DOHH2 (cell line): ENCODE results near the gene MYO7B.

Experiments
- H3F3A ChIP-seq: fragments of 200-600 bp; sonication (generic), shearing (Covaris generic); 2 replicates; pipeline ENCODE4 v1.6.0; 2016; ENCODE audit warnings: antibody characterized with exemption, mild to moderate bottlenecking; ENCODE audit not compliant: control insufficient read depth, insufficient read depth
- H3K27ac ChIP-seq: fragments of 200-600 bp; sonication (generic); 2 replicates; pipeline ENCODE4 v1.5.1; 2014; ENCODE audit warnings: low read depth, mild to moderate bottlenecking, low read length, moderate library complexity
- H3K27me3 ChIP-seq: fragments of 200-600 bp; sonication (generic); 2 replicates; pipeline ENCODE4 v1.6.1; 2014; ENCODE audit warnings: mild to moderate bottlenecking, low read length, mixed read lengths; ENCODE audit not compliant: control insufficient read depth
- H3K36me3 ChIP-seq: fragments of 200-600 bp; sonication (generic); 2 replicates; pipeline ENCODE4 v1.6.1; 2014; ENCODE audit warnings: mild to moderate bottlenecking, low read length, moderate library complexity, mixed read lengths; ENCODE audit not compliant: control insufficient read depth
- H3K4me1 ChIP-seq: fragments of 200-600 bp; sonication (generic); 2 replicates; pipeline ENCODE4 v1.6.1; 2014; ENCODE audit warnings: mild to moderate bottlenecking, low read length, mixed read lengths; ENCODE audit not compliant: control insufficient read depth
- H3K4me2 ChIP-seq: fragments of 200-600 bp; sonication (generic); 2 replicates; pipeline ENCODE4 v1.6.0; 2014; ENCODE audit warnings: mild to moderate bottlenecking, low read length, moderate library complexity
- H3K4me3 ChIP-seq: fragments of 200-600 bp; sonication (generic); 2 replicates; pipeline ENCODE4 v1.5.1; 2014; ENCODE audit warnings: mild to moderate bottlenecking, low read length, mixed read lengths
- H3K79me2 ChIP-seq: fragments of 200-600 bp; sonication (generic); 2 replicates; pipeline ENCODE4 v1.6.1; 2014; ENCODE audit warnings: mild to moderate bottlenecking, low read length, mixed read lengths; ENCODE audit not compliant: control insufficient read depth
- H3K9me2 ChIP-seq: fragments of 200-600 bp; sonication (generic); replicated peaks from 2 replicates; pipeline ENCODE4 v1.6.1; 2014; ENCODE audit warnings: mild to moderate bottlenecking, low read length, mixed read lengths; ENCODE audit not compliant: control insufficient read depth
- H3K9me3 ChIP-seq: fragments of 200-600 bp; sonication (generic); 2 replicates; pipeline ENCODE4 v1.6.1; 2014; ENCODE audit warnings: antibody characterized with exemption, low read length, mixed read lengths; ENCODE audit not compliant: control insufficient read depth, insufficient read depth
- H4K20me1 ChIP-seq: fragments of 200-600 bp; sonication (generic); 2 replicates; pipeline ENCODE4 v1.6.0; 2014; ENCODE audit warnings: low read depth, mild to moderate bottlenecking, antibody characterized with exemption, low read length, moderate library complexity; ENCODE audit not compliant: control insufficient read depth, insufficient read depth
- EZH2phosphoT487 ChIP-seq: fragments of 200-600 bp; sonication (generic); IDR thresholded peaks from 2 replicates; pipeline ENCODE4 v1.6.1; 2017; ENCODE audit warnings: borderline replicate concordance, mild to moderate bottlenecking, antibody characterized with exemption, low read length, moderate library complexity, mixed read lengths
- TF ChIP-seq, protein P1 (sequence below): fragments of 200-600 bp; sonication (generic); IDR thresholded peaks from one replicate; pipeline ENCODE4 v1.5.1; 2014; ENCODE audit warnings: antibody characterized with exemption, mild to moderate bottlenecking, low read depth, low read length; ENCODE audit not compliant: poor library complexity, severe bottlenecking

The MYO7B gene

GRCh38 chr2:127552336-127552735, 16.9 kb downstream of the MYO7B start:
- H3K4me1 ChIP-seq = no peaks in the 10 kb centered on the region
- H3K79me2 ChIP-seq = no peaks in the 10 kb centered on the region
- no peaks in the 10 kb centered on the region for H3F3A ChIP-seq
- TF ChIP-seq, protein P1, sequence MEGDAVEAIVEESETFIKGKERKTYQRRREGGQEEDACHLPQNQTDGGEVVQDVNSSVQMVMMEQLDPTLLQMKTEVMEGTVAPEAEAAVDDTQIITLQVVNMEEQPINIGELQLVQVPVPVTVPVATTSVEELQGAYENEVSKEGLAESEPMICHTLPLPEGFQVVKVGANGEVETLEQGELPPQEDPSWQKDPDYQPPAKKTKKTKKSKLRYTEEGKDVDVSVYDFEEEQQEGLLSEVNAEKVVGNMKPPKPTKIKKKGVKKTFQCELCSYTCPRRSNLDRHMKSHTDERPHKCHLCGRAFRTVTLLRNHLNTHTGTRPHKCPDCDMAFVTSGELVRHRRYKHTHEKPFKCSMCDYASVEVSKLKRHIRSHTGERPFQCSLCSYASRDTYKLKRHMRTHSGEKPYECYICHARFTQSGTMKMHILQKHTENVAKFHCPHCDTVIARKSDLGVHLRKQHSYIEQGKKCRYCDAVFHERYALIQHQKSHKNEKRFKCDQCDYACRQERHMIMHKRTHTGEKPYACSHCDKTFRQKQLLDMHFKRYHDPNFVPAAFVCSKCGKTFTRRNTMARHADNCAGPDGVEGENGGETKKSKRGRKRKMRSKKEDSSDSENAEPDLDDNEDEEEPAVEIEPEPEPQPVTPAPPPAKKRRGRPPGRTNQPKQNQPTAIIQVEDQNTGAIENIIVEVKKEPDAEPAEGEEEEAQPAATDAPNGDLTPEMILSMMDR = no peak
- TF ChIP-seq EZH2phosphoT487 = no peak
- no peaks in the 10 kb centered on the region for H3K36me3 ChIP-seq
- no peak overlapping the region for H3K4me3 ChIP-seq
- no peak overlapping the region for H3K27ac ChIP-seq
- H3K9me3 ChIP-seq = no peaks in the 10 kb centered on the region
- no peaks in the 10 kb centered on the region for H3K9me2 ChIP-seq
- H3K4me2 ChIP-seq = no peak overlapping the region
- H4K20me1 ChIP-seq = no peaks in the 10 kb centered on the region
- H3K27me3 ChIP-seq = peaks cover 30% of the 10 kb centered on the region

GRCh38 chr2:127552846-127553245, 17.4 kb downstream of the MYO7B start:
- H3K4me3 ChIP-seq = no peak overlapping the region
- H3K4me2 ChIP-seq = no peak overlapping the region
- no peaks in the 10 kb centered on the region for H3K36me3 ChIP-seq
- H4K20me1 ChIP-seq = no peaks in the 10 kb centered on the region
- H3F3A ChIP-seq = no peaks in the 10 kb centered on the region
- H3K9me2 ChIP-seq = no peaks in the 10 kb centered on the region
- H3K27ac ChIP-seq = no peak overlapping the region
- TF ChIP-seq, protein P1 = no peak
- H3K4me1 ChIP-seq = no peaks in the 10 kb centered on the region
- H3K27me3 ChIP-seq = peaks cover 29% of the 10 kb centered on the region
- H3K9me3 ChIP-seq = no peaks in the 10 kb centered on the region
- H3K79me2 ChIP-seq = no peaks in the 10 kb centered on the region

GRCh38 chr2:127558911-127559310, 23.4 kb downstream of the MYO7B start:
- no peaks in the 10 kb centered on the region for H3K79me2 ChIP-seq
- H4K20me1 ChIP-seq = no peaks in the 10 kb centered on the region
- no peak overlapping the region for H3K27ac ChIP-seq
- H3K9me3 ChIP-seq = no peaks in the 10 kb centered on the region
- H3K4me3 ChIP-seq = no peak overlapping the region
- no peak for TF ChIP-seq EZH2phosphoT487
- TF ChIP-seq, protein P1 = no peak
- no peaks in the 10 kb centered on the region for H3K9me2 ChIP-seq
- no peak overlapping the region for H3K4me2 ChIP-seq
- no peaks in the 10 kb centered on the region for H3F3A ChIP-seq
- H3K27me3 ChIP-seq = peaks cover 38% of the 10 kb centered on the region
- H3K4me1 ChIP-seq = peaks cover 6% of the 10 kb centered on the region; the same call in 1 of the 2 replicates
- no peaks in the 10 kb centered on the region for H3K36me3 ChIP-seq

GRCh38 chr2:127559454-127559853, 24.0 kb downstream of the MYO7B start:
- H3K79me2 ChIP-seq = no peaks in the 10 kb centered on the region
- no peak overlapping the region for H3K4me2 ChIP-seq
- no peaks in the 10 kb centered on the region for H4K20me1 ChIP-seq
- H3K27me3 ChIP-seq = peaks cover 38% of the 10 kb centered on the region
- no peaks in the 10 kb centered on the region for H3K9me3 ChIP-seq
- no peak overlapping the region for H3K27ac ChIP-seq
- TF ChIP-seq, protein P1 = no peak
- no peak for TF ChIP-seq EZH2phosphoT487
- H3K36me3 ChIP-seq = no peaks in the 10 kb centered on the region
- no peaks in the 10 kb centered on the region for H3F3A ChIP-seq
- peaks cover 6% of the 10 kb centered on the region; the same call in 1 of the 2 replicates for H3K4me1 ChIP-seq
- no peak overlapping the region for H3K4me3 ChIP-seq
- H3K9me2 ChIP-seq = no peaks in the 10 kb centered on the region
